Spleen (tissue), 7 donors: ENCODE measurements around the gene PLPP1.

ENCODE experiments used
- CTCF ChIP-seq, 11 experiments: fragments of 200-600 bp in 7 of 11; fragments of 450-650 bp in 4 of 11; sonication (generic) in 4 of 11; IDR thresholded peaks in 8 of 11; conservative IDR thresholded peaks in 3 of 11; 1 replicate in 7 of 11; 2 replicates in 4 of 11; pipeline versions ENCODE4 v1.4.0 to v1.8.0; 2016 to 2021; ENCODE audit warnings: antibody characterized with exemption in 11 of 11, inconsistent platforms in 4 of 11, mild to moderate bottlenecking in 1 of 11
- POLR2AphosphoS5 ChIP-seq, 3 donors: sonication (generic); formaldehyde crosslinking; IDR thresholded peaks; one replicate each; pipeline ENCODE4 v1.5.1; 2017; ENCODE audit warnings: antibody characterized with exemption in 3 of 3
- donor health status: DM: no; HTN: no; CAD: no; lungs with moderate emphysema.
- donor health status: DM: no; HTN: no; CAD: no.
- donor health status: DM: no; HTN: no; CAD: no.

- TF ChIP-seq POLR2AphosphoS5 (IDR thresholded peaks at IDR 0.05) (no peak), CTCF (IDR thresholded peaks at IDR 0.05 in 8 of 11, conservative IDR thresholded peaks at IDR 0.05 in 3 of 11) (no peak)
These were observed 88.0 kb downstream of the PLPP1 start for GRCh38 chr5:55446640-55447351.
